Peyer's patch (tissue), 4 donors: ENCODE measurements around the gene HSP90AB1.

Experiments
- POLR2A ChIP-seq, 2 donors: fragments of 450-650 bp; IDR thresholded peaks; one replicate each; pipeline ENCODE4 v1.5.1; 2017; ENCODE audit warnings: antibody characterized with exemption in 2 of 2, mild to moderate bottlenecking in 2 of 2, moderate library complexity in 2 of 2
- TF ChIP-seq, protein P1 (sequence below), 6 experiments: fragments of 450-650 bp in 4 of 6; fragments of 200-600 bp in 2 of 6; sonication (generic) in 1 of 6; IDR thresholded peaks; one replicate each; pipeline ENCODE4 v1.5.1; 2017 to 2019; ENCODE audit warnings: antibody characterized with exemption in 6 of 6, mild to moderate bottlenecking in 3 of 6, moderate library complexity in 1 of 6

DNA sequence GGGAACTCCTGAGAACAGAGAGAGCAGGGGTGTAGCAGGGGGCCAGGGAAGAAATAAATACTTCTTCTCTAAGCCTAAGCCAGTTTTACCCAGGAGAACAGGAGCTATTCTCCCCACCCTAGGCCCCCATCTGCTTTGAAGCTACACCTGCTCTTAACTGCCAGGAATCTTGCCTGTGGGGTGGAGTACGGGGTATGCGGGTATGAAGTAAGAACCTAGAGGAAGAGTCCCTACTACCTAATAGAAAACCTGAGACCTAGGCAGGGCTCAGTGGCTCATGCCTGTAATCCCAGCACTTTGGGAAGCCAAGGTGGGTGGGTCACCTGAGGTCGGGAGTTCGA is 22.0 kb upstream of the HSP90AB1 start:
- TF ChIP-seq, protein P1, sequence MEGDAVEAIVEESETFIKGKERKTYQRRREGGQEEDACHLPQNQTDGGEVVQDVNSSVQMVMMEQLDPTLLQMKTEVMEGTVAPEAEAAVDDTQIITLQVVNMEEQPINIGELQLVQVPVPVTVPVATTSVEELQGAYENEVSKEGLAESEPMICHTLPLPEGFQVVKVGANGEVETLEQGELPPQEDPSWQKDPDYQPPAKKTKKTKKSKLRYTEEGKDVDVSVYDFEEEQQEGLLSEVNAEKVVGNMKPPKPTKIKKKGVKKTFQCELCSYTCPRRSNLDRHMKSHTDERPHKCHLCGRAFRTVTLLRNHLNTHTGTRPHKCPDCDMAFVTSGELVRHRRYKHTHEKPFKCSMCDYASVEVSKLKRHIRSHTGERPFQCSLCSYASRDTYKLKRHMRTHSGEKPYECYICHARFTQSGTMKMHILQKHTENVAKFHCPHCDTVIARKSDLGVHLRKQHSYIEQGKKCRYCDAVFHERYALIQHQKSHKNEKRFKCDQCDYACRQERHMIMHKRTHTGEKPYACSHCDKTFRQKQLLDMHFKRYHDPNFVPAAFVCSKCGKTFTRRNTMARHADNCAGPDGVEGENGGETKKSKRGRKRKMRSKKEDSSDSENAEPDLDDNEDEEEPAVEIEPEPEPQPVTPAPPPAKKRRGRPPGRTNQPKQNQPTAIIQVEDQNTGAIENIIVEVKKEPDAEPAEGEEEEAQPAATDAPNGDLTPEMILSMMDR (IDR thresholded peaks at IDR 0.05): no peak
- TF ChIP-seq POLR2A (IDR thresholded peaks at IDR 0.05): no peak
